Testis (tissue), 2 donors: ENCODE results near the gene DCAF5.

Experiments used
- CTCF ChIP-seq, 3 experiments: fragments of 450-650 bp in 2 of 3; fragments of 200-600 bp in 1 of 3; sonication (generic) in 1 of 3; IDR thresholded peaks; one replicate each; pipeline ENCODE4 v1.5.1; 2016 to 2019; ENCODE audit warnings: antibody characterized with exemption in 3 of 3, mild to moderate bottlenecking in 2 of 3, moderate library complexity in 1 of 3
- POLR2A ChIP-seq: fragments of 450-650 bp; IDR thresholded peaks from one replicate; pipeline ENCODE4 v1.6.1; 2017; ENCODE audit warnings: antibody characterized with exemption, mild to moderate bottlenecking, moderate library complexity

- no peak for TF ChIP-seq POLR2A
- no peak for TF ChIP-seq CTCF (IDR thresholded peaks at IDR 0.05)
Observed at GRCh38 chr14:69137416-69137815, 15.5 kb downstream of the DCAF5 start.
